Hematopoietic multipotent progenitor cell treated with erythropoietin and hydrocortisone succinate and interleukin-3 and kit ligand, for 8 days (in vitro differentiated cells): Measurements from ENCODE around the gene NDUFB10.

Source experiments
- DNase-seq: peaks from one replicate; pipeline ENCODE4 v3.0.0-alpha.2; 2015

NDUFB10 gene

GRCh38 chr16:1973461-1974156 is 14.3 kb downstream of the NDUFB10 start:
- DNase-seq, result no peak

DNA sequence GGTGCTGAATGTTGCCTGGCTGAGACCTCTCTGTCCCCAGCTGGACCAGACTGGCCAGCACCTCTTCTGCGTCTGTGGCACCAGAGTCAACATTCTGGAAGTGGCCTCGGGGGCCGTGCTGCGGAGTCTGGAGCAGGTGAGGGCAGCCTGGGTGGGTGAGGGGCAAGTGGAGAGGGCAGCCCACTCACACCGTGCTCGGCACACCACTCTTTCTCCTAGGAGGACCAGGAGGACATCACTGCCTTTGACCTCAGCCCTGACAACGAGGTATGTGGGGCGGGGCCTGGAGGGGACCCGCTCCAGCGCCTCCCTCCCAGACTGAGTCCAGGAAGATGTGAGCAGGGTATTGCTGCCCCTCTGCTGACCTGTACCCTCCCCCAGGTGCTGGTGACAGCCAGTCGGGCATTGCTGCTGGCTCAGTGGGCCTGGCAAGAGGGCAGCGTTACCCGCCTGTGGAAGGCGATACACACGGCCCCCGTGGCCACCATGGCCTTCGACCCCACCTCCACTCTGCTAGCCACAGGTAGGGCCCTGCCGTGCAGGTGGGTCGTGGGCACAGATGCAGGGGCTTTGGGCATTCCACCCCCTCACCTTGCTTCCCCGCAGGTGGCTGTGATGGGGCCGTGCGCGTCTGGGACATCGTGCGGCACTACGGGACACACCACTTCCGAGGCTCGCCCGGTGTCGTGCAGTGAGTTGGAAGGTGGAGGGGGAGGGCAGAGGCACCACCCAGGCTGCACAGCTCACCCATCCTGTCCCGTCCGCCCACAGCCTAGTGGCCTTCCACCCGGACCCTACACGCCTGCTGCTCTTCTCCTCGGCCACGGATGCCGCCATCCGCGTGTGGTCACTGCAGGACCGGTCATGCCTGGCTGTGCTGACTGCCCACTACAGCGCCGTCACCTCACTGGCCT is 15.1 kb downstream of the NDUFB10 start:
- DNase-seq, result no peak

GRCh38 chr16:1975432-1976215 is 16.3 kb downstream of the NDUFB10 start:
- no peak for DNase-seq

- no peak for DNase-seq
Observed at GRCh38 chr16:1976216-1976520, 16.8 kb downstream of the NDUFB10 start.

- no peak for DNase-seq
Observed at GRCh38 chr16:1976951-1977874, 17.9 kb downstream of the NDUFB10 start.

DNA sequence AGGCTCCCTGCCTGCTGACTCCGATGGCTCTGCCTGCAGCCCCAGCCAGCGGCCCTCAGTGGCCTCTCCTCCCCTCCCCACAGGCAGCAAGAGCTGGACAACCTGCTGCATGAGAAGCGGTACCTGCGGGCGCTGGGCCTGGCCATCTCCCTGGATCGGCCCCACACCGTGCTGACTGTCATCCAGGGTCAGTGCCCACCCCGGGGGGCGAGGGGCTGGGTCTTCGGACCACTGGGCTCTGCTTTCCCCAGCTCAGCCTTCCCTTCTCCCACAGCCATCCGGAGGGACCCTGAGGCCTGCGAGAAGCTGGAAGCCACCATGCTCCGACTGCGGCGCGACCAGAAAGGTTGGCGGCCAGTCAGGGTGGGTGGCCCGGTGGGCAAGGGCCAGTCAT is 18.5 kb downstream of the NDUFB10 start:
- no peak for DNase-seq

GRCh38 chr16:1978476-1979120 is 19.3 kb downstream of the NDUFB10 start:
- DNase-seq, result no peak

DNA sequence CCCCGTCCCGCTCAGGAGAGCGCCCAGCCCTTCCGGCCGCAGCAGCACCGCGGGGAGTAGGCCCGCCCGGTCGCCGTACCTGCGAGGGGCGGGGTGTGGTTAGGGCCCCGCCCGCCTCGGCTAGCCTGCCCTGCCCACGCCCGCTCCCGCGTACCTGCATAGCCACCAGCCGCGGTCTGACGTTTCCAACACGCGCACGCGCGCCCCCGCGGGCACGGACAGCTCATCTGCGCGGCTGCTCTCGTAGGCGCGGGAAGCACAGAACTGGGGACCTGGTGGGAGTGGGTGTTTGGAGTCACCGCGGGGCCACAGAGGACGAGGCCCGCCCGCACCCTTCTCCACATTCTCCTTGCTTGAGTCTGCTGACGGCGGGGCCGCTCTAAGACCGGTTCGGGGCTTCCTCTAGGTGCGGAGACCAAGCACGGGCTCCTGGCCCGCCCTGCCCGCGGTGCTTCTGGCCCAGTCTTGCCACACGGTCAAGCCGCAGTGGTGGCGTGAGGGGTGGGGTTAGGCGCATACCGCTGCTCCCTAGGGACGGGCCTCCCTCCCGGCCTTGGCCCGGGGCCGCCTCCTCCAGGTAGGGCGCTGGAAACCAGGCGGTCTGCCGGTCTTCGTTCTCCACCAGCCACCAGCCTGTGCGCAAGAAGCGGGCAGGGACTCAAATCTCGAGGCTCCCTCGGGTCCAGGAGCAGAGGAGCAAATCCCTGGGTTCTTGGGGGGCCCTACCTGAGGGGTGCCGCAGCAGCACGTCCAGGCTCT is 20.1 kb downstream of the NDUFB10 start:
- no peak for DNase-seq

DNA sequence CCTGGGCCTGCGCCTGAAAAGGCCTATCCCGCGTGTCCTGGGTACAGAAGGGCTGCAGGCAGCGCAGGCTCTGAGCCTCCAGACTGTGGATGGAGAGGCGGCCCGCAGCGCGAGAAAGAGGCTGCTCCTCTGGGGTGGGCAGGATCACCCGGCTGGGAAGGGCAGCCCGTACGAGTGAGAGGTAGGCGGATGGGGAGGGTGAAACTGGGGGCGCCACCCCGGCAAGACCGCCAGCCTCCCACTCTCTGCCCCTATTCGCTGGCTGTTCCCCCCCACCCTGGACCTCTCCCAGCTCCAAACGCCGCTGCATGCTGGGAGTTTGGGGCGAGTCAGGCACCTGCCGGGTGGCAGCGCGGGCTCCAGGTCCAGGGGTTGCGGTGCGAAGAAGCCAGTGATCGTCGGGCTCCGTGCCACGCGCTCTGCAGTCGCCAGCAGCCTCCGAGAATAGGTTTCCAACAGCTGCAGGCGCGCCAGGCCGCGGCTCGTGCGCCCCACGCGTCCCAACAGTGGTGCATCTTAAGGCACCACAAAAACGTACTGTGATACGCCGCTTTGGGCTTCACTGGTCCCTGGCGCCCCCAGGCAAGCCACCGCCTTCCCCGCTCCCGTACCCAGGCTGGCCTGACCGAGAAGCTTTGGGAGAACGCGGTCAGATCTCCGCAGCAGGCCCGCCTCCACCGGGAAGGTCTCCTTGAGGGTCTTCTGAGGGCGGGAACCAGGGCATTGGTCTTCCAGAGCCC is 20.9 kb downstream of the NDUFB10 start:
- DNase-seq, result peak; percentile 16

DNA sequence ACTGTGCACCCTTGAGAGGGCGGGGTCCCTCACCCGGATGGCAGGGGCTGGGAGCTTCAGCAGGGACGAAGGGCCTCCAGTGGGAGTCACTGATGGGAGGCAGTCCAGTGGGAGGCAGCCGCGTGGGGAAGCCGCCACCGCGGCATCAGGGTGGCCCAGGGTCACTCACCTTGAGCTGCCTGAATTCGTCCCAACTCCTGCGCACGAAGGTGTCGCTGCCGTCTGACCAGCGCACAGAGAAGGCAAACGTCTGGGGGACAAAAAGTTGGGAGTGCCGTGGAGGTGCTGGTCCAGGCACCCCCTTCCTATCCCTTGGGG is 21.4 kb downstream of the NDUFB10 start:
- DNase-seq, result no peak

DNA sequence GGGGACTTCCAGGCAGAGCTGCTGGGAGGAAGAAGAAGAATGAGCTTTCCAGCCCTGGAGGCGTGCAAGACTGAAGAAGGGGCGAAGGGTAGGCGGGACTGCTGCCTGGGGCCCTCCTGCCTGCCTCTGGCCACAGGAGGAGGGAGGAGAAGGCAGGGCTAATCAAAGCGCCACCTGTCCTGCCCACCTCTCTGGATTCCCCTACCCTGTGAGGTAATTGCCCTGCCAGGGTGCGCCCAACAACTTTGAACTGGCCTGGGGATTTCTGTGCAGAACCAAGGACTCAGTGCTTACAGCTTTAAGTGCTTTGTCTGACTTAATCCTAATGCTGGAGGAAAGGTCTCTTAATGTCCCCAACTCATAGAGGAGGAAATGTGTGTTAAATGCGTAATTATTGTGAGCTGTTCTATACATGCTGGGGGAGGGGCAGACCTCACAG is 22.1 kb downstream of the NDUFB10 start, which contains the start of gene NOXO1:
Gene NOXO1 (minus strand): TSS at position 72 of the 439 bp plus-strand sequence. CDS start 290 bp downstream, outside the sequence.
- peak; percentile 10 for DNase-seq

- DNase-seq, result no peak
Observed at GRCh38 chr16:1982013-1982433, 22.7 kb downstream of the NDUFB10 start.

DNA sequence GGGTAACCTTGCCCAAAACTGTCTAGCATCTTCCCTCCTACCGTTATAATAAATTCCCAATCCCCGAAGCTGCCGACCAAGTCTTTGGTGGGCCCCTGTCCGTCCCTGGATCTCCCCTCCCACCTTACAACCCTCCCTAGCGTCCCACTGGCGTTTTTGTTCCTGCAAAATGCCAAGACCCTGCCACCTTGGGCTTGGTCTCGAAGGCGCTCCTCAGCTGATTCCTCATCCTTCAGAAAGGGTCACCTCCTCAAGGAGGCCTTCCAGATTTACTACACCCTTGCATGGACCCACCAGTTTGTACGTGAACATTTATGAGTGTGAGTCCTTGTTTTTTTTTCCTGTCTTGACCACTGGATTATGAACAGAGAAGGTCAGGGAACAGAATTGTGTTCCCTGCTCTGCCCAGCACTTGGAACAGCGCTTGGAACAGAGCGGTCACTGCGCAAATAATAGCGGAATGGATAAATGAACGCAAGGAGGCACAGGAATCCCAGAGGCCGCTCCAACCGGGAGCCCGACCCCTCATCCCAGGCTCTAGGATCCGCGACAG is 23.7 kb downstream of the NDUFB10 start:
- DNase-seq, result no peak

- DNase-seq, result peak; percentile 82
Observed at GRCh38 chr16:1983544-1984346, 24.4 kb downstream of the NDUFB10 start, which contains the start of gene GFER. GFER (plus strand) TSS chr16:1984193; CDS start chr16:1984219, 26 bp downstream.

DNA sequence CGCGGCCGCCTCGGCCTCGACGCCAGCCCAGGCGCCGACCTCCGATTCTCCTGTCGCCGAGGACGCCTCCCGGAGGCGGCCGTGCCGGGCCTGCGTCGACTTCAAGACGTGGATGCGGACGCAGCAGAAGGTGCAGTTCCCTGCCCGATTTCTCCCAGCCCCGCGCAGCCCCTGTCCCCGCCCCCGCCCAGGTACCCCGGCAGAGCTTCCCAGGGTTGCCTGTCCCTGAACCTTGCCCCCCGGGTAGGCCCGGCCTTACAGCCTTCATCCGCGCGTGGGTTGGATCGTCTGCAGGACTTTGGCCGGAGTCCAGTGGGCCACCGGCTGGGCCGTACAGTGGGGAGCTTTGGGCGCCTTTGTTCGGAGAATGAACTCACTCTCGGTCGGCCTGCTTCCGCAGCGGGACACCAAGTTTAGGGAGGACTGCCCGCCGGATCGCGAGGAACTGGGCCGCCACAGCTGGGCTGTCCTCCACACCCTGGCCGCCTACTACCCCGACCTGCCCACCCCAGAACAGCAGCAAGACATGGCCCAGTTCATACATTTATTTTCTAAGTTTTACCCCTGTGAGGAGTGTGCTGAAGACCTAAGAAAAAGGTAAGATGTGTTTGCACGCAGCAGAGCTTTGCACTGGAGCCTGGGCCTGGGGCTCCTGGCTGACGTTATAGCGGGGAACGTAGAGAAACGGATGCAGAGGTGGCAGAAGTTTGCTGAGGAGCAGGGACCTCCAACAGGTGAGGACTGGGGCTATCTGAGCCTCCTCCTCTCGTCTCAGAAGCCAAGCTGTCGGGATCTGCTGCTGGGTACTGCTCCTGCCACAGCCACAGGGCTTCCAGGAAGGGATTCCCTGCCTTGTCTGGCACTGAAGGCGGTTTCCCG is 25.2 kb downstream of the NDUFB10 start:
- no peak for DNase-seq

DNA sequence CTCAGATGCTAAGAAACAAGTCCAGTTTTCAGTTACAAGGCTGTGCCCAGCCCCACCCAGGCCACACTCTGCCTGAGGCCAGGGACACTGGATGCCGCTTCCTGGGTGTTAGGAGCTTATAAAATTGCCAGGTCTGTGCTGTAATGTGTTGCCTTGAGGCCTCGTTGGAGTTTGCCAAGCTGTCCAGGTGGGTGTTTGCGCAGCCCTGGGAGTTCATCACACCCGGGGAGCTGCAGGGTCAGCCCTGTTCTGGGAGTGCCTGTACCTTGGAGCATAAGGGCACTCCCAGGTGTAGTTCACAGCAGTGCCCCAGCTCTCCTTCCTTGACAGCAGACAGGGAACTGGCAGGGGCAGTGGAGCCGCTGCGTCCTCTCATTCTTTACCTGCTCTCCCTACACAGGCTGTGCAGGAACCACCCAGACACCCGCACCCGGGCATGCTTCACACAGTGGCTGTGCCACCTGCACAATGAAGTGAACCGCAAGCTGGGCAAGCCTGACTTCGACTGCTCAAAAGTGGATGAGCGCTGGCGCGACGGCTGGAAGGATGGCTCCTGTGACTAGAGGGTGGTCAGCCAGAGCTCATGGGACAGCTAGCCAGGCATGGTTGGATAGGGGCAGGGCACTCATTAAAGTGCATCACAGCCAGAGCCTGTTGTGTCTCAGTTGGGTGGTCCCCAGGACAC is 26.3 kb downstream of the NDUFB10 start:
- no peak for DNase-seq

GRCh38 chr16:1987198-1987597 is 27.9 kb downstream of the NDUFB10 start:
- no peak for DNase-seq
